Epithelial cell of proximal tubule (primary cell): Measurements from ENCODE around the gene C10orf67. TPM values are rescaled to one million over a fixed set of nuclear protein-coding genes. Genes with fewer than 3 reads are reported as not detected.

Source experiments
- DNase-seq: peaks from one replicate; pipeline ENCODE4 v3.0.0-alpha.2; 2011; ENCODE audit warnings: low read depth
- H3K4me3 ChIP-seq: 2 replicates; pipeline ENCODE4 v1.5.1; 2011; ENCODE audit warnings: low read depth, mild to moderate bottlenecking, low read length
- CTCF ChIP-seq: conservative IDR thresholded peaks from 2 replicates; pipeline ENCODE4 v1.5.1; 2012; ENCODE audit warnings: low read depth, mild to moderate bottlenecking, low read length
- total RNA-seq: library from RNA; depleted of rRNA; stranded (reverse); fragments of >200 nt; gene quantifications from 2 replicates; pipeline ENCODE4 v1.2.3, GENCODE V29; 2015

C10orf67 gene
- total RNA-seq, 1 donor from 2014 or later: 0.40 TPM

GRCh38 chr10:23324351-23324750 lies 20.2 kb downstream of the C10orf67 start:
- H3K4me3 ChIP-seq: no peak overlapping the region
- DNase-seq: no peak
- no peak for TF ChIP-seq CTCF

- DNase-seq: no peak
- TF ChIP-seq CTCF: no peak
Measured at GRCh38 chr10:23322082-23322481, 22.5 kb downstream of the C10orf67 start.

GRCh38 chr10:23319835-23320234 lies 24.8 kb downstream of the C10orf67 start:
- TF ChIP-seq CTCF: no peak
- no peak for DNase-seq
- no peak overlapping the region for H3K4me3 ChIP-seq

More at GRCh38 chr10:23322082-23322481, 22.5 kb downstream of the C10orf67 start:
- no peak overlapping the region for H3K4me3 ChIP-seq

GRCh38 chr10:23318359-23318758 lies 26.2 kb downstream of the C10orf67 start:
- no peak for DNase-seq
- TF ChIP-seq CTCF: no peak
- H3K4me3 ChIP-seq: no peak overlapping the region

GRCh38 chr10:23317416-23317815 lies 27.2 kb downstream of the C10orf67 start:
- TF ChIP-seq CTCF: no peak
- DNase-seq: no peak
- H3K4me3 ChIP-seq: no peak overlapping the region

GRCh38 chr10:23316406-23316805 lies 28.2 kb downstream of the C10orf67 start:
- no peak overlapping the region for H3K4me3 ChIP-seq
- no peak for DNase-seq
- no peak for TF ChIP-seq CTCF

- H3K4me3 ChIP-seq: no peak overlapping the region
- no peak for DNase-seq
- no peak for TF ChIP-seq CTCF
Measured at GRCh38 chr10:23315966-23316365, 28.6 kb downstream of the C10orf67 start.
